Esophagus muscularis mucosa (tissue), 3 donors: Measurements from ENCODE around the gene GIPC2.

Experiments used
- CTCF ChIP-seq, 3 experiments: fragments of 200-600 bp in 2 of 3; fragments of 450-650 bp in 1 of 3; sonication (generic) in 2 of 3; IDR thresholded peaks; one replicate each; pipeline ENCODE4 v1.5.1; 2017 to 2019; ENCODE audit warnings: antibody characterized with exemption in 3 of 3, mild to moderate bottlenecking in 2 of 3, moderate library complexity in 1 of 3
- EP300 ChIP-seq: sonication (generic); formaldehyde crosslinking; IDR thresholded peaks from one replicate; pipeline ENCODE4 v1.6.1; 2017; ENCODE audit warnings: antibody characterized with exemption

DNA sequence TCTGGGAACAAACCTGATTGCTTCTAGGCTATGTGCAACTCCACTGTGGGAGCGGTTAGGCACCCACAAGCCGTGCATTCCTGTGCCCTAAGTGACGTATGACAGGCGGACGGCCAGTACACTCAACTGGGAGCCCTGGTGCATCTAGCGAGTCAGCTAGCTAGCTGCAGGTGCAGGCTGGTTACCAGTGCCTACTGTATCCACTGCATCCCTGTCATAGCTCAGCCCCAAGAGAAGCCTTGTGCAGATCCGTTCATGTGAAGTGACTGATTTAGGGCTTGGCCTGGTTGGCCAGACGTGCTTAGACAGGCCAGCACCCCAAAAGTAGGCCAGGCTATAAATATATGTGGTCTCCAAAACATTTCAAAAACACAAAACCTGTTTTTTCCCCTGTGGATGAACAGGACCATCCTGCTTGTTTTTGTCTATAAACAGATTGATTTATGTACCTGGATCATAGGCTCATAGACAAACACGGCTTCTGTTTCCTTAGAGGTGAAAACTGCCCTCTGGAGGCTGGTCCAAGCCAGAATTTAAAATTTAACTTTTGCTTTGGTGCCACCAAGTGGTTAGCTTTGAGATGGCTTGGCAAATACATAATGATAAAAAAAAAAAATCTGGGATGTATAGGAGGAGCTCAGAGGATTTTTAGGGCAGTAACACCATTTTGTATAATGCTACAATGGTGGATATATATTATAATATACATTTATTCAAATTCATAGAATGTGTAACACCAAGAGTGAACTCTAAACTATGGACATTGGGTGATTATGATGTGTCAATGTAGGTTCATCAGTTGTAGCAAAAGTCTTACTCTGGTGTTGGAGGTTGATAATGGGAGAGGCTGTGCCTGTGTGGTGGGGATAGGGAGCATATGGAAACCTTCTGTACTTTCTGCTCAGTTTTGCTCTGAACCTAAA is 68.5 kb downstream of the GIPC2 start:
- peak; percentile 88 to 97 (median 89) for TF ChIP-seq CTCF (IDR thresholded peaks at IDR 0.05)
- no peak for TF ChIP-seq EP300
